Stimulated activated CD8-positive, alpha-beta memory T cell treated with anti-CD3 and anti-CD28 coated beads, Interleukin-4, amount 100 ng/mL, for 1 hour (primary cell): ENCODE measurements around the gene PDGFRB.

ENCODE experiments used
- DNase-seq, 2 donors: peaks; one replicate each; pipeline ENCODE4 v3.0.0-alpha.2; 2020; ENCODE audit warnings: low read depth in 2 of 2, low spot score in 1 of 2

PDGFRB gene

DNA sequence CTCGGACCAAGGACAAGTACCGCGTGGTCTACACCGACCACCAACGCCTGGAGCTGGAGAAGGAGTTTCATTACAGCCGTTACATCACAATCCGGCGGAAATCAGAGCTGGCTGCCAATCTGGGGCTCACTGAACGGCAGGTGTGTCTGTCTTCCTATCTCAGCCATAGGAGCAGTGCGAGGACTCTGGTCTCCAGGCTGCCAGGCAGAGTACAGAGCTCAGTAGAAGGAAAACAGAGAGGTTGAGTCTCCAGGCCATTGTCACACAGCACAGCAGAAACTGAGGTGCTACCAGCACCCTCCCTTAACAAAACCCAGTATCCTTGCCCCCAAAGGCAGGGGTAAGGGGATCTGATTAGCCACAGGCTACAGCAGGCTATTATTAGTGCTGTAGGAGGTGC is 27.1 kb upstream of the PDGFRB start:
- DNase-seq, result no peak

DNA sequence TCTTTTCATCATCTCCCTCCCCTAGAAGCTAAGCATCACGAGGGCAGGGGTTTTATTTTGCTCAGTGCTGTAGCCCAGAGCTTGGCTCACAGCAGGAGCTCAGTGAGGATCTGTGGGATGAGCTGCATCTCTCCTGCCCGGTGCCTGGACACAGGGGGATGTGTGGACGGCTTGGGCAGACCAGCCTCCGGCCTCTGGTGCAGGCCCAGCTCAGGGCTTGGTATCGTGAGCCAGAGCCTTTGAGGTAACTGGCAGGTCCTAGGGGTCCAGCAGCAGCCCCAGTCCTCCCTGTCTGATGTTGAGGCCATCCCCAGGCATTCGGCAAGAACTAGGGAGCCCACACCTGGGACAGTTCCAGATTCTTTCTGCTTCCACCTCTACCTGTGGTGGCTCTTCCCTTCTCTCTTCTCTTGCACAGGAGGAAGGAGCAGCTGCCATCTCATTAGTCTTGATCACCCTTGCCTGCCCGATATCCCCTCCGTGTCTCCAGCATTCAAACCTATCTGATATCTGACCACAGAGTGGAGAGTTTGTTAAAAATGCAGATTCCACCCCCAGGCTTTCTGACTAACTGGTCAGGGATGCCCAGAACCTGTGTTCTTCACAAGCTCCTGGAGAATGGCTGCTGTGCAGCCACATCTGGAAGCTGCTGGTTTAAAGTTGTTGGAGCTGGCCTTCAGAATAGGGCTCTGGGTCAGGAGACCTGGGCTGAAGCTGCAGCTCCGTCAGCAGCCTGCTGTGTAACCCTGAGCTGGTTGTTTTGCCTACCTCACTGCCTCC is 26.3 kb upstream of the PDGFRB start:
- DNase-seq, result no peak

DNA sequence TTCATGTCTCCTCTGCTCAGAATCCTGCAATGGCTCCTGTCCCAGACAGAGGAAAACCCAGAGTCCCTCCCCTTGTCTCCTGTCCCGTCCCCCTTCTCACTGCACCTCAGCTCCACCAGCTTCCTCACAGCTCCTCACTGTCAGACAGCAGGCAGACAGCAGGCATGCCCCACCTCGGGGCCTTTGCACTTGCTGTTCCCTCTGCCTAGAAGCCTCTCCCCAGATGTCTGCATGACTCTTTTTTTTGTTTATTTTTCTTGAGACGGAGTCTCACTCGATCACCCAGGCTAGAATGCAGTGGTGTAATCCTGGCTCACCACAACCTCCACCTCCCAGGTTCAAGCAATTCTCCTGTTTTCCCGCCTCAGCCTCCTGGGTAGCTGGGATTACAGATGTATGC is 25.4 kb upstream of the PDGFRB start:
- DNase-seq, result no peak

DNA sequence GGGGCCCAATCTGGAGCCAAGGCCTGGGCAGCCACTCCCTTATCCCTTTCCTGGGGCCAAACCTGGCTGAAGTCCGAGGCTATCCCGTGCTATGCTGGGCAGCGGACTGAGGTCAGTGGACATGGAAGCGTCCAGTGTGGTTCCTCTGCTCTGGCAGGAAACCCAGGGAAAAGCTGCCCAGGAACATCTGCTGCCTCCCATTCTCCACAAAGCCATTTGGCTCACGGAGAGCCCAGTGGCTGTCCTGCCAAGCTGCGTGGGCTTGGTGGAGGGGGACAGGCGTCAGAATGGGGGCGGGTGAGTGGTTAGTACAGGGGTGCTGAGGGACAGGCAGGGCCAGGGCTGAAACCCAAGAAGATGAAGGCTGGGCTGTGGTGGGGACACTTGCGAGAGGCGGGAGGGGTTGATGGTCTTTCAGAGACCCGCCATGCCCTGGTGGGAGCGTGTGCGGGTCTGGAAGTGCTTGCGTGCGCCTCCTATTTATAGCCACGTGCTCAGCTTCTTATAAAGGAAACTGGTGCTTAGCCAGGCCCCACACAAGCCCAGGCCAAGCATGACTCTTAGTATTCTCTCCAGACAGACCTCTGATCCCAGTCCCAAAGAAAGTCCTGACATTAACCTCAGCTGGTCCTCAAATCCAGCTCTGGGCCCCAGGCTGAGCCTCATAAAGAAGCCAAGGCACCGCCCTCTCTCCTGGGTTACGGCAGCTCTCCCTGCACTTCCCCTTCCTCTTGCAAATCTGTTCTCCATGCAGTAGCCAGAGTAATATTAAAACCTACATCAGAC is 24.8 kb upstream of the PDGFRB start:
- no peak for DNase-seq

DNA sequence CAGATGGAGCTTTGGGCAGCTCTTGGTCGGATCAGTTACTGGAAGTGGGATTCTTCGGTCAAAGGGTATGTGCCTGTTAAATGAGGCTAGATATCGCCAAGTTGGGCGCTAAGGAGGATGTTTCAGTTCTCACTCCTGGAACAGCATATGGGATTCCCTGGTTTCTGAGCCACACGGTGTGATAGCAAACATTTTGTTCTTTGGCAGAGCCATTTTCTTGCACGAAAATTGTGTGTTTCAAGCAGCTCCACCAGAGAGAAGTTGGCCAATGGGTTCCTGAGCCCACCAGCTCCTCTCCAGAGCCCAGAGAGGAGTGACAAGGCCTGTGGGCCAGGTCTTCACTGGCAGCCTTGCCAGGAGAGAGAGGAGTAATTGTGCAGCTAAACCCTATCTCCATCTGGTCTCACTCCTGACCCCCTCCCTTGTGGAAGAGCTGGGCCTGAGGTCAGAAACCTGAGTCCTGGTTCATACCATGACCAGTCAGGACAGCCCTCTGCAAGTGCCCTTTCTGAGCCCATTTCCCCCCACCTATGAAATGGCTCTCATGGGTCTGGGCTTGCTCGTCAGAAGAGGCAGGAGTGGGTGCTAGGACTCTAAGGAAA is 23.5 kb upstream of the PDGFRB start:
- no peak for DNase-seq

DNA sequence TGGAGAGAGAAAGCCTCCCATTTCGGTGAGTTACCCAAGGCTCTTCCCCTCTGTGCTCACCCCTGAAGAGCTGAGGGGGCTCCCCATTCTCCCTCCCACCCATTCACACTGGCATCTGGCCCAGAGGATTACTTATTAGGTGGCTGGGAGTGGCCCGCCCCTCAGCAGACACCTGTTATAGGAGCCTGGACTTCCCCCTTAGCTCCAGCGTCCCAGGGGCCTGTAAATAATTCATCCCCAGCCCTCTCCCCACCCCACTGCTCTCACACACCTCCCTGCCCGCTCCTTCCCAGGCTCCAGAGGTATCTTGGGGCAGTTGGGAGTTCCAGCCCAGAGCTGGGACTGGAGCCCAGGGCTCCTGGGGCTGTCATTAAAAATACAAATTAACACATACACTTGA is 22.6 kb upstream of the PDGFRB start:
- no peak for DNase-seq

DNA sequence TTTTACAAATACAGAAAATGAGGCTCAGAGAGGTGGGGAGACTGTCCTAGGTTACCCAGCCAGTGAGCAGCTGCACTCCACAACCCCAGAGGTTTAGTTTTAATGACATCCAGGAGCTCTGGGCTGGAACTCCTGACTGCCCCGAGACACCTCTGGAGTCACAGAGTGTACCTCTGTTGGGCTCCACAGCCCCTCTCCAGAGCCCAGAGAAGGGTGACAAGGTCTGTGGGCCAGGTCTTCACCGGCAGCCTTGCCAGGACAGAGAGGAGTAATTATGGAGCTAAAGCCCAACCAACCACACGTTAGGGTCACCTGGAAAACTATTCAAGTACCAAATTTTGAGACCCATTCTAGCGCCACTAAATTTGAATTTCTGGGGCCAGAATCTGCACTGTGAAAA is 22.1 kb upstream of the PDGFRB start:
- DNase-seq, result no peak

DNA sequence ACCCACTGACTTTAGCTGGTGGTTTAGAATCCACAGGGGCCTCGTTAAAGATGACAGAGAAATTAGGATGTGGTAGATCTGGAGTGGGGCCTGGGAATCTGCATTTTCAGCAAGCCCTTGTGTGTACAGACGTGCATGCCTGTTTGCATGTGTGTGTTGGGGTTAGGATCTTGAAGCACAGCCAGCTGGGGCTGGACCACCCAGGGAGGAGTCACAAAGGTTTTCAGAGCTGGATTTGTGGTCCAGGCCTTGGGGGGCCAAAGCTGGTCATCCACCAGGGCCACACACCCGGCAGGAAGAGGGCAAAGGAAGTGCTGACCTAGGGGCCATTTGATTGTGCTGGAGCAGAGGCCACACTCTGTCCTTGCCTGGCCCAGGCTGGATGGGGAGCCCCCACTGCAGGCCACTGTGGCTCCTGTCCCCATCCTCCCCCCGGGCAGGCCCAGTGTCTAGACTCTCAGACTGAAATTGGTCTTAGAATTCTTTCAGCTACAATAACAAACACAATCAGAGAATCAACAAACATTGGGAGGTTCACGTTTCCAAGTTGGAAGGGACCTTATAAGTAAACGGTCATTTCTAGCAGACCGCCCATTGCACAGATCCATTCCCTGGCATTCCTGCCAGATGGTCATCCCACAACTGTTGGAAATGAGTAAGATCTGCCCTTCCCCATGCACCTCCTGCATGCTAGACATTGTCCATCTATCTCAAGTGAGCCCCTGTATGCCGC is 21.3 kb upstream of the PDGFRB start:
- no peak for DNase-seq

DNA sequence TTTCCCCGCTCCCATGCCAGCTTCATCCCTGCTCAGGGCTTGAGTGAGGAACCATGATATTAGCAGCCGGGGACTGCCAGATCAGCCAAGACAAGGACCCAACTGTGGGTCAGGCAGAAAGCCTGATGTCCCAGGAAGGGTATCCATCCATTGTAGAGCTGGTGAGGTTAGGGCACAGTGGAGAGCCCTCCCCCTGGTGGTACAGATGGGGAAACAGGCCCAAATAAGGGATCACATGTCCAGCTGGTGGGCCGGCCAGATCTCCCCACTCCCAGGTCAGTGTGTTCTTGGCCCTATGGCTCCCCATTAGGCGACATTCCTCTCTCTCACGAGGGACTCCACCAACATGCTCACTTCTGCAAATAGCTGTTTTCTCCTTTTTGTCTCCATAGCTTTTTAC is 19.9 kb upstream of the PDGFRB start:
- no peak for DNase-seq

DNA sequence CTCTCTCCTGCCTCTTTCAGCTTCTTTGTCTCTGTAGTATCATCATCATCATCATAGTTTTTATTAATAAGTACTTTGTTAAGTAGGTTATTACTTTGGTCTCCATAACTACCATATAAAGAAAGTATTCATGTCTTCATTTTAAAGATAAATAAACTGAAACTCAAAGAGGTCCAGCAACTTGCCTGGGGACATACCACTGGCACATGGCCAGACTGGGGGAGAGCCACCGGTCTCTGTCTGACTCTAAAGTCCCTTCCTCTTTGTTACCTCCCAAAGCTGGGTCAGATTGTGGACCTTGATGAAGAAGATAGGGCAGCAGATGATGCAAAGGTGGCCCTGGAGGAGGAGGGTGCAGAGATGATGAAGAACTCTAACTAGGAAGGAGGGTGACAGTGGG is 19.4 kb upstream of the PDGFRB start:
- DNase-seq, result no peak

DNA sequence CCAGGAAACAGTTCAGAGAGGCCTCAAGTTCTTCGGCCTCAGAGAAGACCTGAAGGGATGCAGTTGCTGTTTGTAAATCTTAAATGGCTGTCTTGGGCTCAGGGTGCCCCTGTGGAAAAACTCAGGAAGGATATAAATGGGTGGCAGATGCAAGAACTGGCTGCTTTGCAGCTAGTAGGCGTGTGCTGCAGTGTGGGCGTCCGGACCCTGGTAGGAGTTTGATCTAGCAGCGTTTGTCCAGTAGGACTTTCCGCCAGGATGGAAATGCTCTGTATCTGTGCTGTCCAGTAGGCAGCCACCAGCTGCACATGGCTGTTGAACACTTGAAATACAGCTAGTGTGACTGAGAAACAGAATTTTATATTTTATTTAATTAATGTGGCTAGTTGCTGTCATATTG is 18.6 kb upstream of the PDGFRB start:
- DNase-seq, result no peak

DNA sequence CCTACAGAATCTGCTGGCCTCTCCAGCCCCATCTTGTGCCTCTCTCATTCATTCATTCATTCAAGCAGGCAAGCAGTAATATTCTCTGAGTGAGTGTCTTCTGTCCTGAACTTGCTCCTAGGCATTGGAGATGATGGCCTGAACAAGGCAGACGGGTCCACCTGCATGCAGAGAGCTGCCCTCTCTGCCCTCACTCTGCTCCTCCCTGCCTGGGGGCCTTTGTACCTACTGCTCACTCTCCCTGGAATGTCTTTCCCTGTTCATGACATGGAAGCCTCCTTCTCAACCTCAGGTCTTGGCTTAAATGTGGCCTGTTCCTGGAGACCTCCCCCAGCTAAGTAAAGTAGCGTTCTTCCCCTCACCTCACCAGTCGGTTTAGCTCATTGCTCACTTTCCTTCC is 17.5 kb upstream of the PDGFRB start:
- DNase-seq, result no peak

DNA sequence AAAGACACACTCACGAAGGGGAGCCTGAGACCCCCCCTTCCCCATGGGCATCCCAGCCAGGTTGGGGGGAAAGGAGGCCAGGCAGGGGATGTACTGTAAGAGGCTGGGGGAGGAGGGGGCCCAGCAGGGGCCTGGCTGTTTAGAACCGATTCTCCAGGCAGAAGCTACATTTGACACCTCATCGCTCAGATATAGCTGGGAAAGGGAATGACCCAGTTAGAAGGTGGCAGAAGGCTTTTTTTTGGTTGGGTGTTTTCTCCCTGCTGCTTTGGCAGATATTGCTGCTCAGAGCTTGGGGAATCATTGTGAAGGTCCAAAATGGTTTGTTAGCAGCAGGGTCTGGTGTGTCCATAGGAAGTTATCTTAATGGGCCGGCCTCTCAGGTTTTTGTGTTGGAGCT is 16.9 kb upstream of the PDGFRB start:
- no peak for DNase-seq

DNA sequence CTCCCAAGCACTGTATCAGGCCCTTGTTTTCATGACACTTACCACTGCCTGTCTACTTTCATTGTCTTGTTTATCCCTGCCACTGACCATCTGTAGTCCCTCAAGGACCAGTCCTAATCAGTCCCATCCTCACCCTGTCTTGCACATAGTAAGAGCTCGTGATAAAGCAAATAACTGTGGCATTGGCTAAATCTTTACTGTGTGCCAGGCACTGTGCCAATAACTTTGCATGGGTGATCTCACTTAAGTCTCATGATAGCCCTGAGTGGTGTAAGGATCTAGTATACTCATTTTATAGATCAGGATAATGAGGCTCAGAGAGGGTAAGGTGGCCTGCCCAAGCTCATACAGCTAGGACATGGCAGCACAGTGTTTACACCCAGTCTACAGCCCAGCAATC is 16.5 kb upstream of the PDGFRB start:
- no peak for DNase-seq

DNA sequence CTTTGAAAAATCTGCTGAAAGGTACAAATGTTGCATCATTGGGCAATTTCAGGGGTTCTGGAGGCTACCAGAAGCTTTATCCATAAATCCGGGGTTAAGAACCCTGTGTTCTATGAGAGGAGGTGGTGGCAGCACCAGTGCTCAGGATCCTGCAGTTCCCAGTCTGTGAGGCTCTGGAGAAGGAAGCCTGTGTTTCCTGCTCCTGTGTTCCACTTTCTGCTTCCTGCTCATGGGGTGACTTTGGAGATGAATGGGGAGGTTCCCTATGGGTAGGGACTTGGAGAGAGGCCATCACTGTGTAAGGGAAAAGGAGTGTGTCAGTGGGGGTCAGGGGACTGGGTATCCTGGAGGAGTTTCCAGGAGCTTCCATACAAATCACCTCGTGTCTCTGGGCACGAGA is 13.2 kb upstream of the PDGFRB start:
- DNase-seq, result no peak

DNA sequence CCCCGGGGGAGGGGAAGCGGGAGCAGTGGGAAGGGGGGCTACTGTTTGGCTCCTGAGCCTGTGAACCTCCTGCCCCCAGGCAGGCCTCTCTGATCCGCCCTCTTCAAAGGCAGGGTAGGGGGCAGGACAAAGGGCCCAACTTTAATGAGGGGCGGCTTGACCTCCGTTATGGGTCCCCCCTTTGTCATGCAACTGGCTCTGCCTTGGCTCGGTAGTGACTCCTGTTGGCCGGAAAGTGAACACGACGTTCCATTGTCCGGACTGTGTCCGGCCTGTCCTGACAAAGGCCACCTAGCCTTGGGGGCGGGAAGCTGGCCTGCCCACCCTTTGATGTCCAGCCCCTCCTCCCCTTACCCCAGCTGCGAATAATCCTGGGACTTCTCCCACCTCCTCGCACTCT is 12.3 kb upstream of the PDGFRB start:
- no peak for DNase-seq

DNA sequence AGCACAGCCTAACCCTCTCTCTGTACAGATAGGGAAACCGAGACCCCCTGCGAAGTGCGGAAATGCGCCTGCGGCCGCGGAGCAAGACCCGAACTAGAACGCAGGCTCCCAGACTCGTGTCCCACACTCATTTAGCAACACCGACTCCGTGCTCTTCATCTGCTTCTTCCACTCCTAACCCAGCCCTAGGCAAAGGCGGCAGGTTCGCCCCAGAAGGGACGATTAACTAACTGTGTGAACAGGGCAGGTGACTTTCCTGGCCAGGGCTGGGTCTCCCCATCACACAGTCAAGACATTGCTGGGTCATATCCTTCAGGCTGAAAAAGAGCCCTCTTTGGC is 11.8 kb upstream of the PDGFRB start:
- DNase-seq, result no peak

DNA sequence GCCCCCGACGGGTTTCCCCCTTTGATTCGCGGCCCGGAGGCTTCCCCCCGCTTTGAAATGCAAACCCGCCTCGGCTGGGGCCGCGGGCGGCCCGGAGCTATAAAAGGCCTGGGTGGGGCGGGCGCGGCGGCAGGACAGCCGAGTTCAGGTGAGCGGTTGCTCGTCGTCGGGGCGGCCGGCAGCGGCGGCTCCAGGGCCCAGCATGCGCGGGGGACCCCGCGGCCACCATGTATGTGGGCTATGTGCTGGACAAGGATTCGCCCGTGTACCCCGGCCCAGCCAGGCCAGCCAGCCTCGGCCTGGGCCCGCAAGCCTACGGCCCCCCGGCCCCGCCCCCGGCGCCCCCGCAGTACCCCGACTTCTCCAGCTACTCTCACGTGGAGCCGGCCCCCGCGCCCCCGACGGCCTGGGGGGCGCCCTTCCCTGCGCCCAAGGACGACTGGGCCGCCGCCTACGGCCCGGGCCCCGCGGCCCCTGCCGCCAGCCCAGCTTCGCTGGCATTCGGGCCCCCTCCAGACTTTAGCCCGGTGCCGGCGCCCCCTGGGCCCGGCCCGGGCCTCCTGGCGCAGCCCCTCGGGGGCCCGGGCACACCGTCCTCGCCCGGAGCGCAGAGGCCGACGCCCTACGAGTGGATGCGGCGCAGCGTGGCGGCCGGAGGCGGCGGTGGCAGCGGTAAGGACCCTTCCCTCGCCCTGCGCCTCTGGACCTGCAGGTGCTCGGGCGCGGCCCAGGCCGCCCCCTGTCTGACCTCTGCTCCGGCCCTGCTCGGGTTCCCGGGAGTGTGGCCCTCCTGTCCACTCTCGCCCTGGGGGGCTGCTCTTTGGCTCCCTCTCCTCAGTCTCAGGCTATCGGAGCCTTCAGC is 11.2 kb upstream of the PDGFRB start, which contains the start of gene CDX1:
CDX1 (plus strand) TSS at position 129 of the 862 bp plus-strand sequence; CDS start at position 228, 99 bp downstream.
- no peak for DNase-seq

DNA sequence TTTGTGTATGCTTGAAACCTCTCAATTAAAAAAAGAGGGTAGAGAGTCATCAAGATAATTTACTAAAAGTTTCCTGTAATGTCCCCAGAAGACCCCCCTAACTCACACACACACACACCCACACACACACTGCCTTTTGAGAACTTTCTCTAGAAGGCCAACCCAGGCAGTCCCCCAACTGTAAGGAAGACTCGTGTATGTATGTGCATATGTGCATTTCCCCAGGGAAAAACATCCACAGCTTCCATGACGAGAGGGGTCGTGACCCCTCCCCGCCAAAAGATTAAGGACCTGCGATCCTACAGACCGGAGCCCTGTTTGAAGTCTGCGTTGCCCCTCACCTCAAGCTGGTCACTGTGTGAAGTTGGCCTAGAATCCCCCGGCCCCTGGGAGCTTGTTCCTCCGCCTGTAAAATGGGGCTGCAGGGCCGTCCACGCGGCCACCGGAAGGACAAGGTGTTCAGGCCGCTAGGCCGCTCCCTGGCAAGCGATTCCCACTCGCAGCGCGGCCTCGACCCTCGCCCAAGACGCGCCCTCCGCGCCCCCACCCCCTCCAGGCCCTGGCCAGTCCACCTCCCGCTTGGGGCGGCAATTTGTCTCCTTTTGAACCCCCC is 10.5 kb upstream of the PDGFRB start:
- DNase-seq, result no peak
